COR-L47 (cell line): ENCODE results near the gene COL24A1.

Source experiments
- DNase-seq: peaks from one replicate; lab custom pipeline; 2025; lab: John Stamatoyannopoulos, UW

The COL24A1 gene

GRCh38 chr1:86156566-86157455 is at the start of gene COL24A1:
Gene COL24A1 (minus strand): TSS chr1:86156772. CDS start chr1:86156396, 376 bp downstream.
- DNase-seq: peak; percentile 10

- no peak for DNase-seq
Measured at GRCh38 chr1:86205741-86206140, 49.2 kb upstream of the COL24A1 start.

- DNase-seq: no peak
Measured at GRCh38 chr1:86202552-86203340, 46.2 kb upstream of the COL24A1 start.

GRCh38 chr1:86201311-86201710 is 44.7 kb upstream of the COL24A1 start:
- no peak for DNase-seq

GRCh38 chr1:86200901-86201300 is 44.3 kb upstream of the COL24A1 start:
- no peak for DNase-seq

- DNase-seq: no peak
Measured at GRCh38 chr1:86197206-86197855, 40.8 kb upstream of the COL24A1 start.

- peak; percentile 82 for DNase-seq
Measured at GRCh38 chr1:86195281-86195680, 38.7 kb upstream of the COL24A1 start.

GRCh38 chr1:86194491-86195034 is 38.0 kb upstream of the COL24A1 start:
- no peak for DNase-seq

GRCh38 chr1:86192417-86192816 is 35.8 kb upstream of the COL24A1 start:
- DNase-seq: no peak

- DNase-seq: no peak
Measured at GRCh38 chr1:86191958-86192357, 35.4 kb upstream of the COL24A1 start.

GRCh38 chr1:86190873-86191272 is 34.3 kb upstream of the COL24A1 start:
- DNase-seq: no peak

GRCh38 chr1:86184426-86184825 is 27.9 kb upstream of the COL24A1 start:
- no peak for DNase-seq

- DNase-seq: no peak
Measured at GRCh38 chr1:86183810-86184209, 27.2 kb upstream of the COL24A1 start.

- DNase-seq: no peak
Measured at GRCh38 chr1:86176226-86176625, 19.7 kb upstream of the COL24A1 start.

GRCh38 chr1:86175756-86176155 is 19.2 kb upstream of the COL24A1 start:
- DNase-seq: peak; percentile 32

- no peak for DNase-seq
Measured at GRCh38 chr1:86169625-86170024, 13.1 kb upstream of the COL24A1 start.

- no peak for DNase-seq
Measured at GRCh38 chr1:86159800-86160199, 3.2 kb upstream of the COL24A1 start.

- peak; percentile 30 for DNase-seq
Measured at GRCh38 chr1:86155807-86156565, 586 bp downstream of the COL24A1 start.

GRCh38 chr1:86155051-86155806 is 1.3 kb downstream of the COL24A1 start:
- no peak for DNase-seq

- DNase-seq: no peak
Measured at GRCh38 chr1:86154571-86155050, 2.0 kb downstream of the COL24A1 start.

- DNase-seq: no peak
Measured at GRCh38 chr1:86153836-86154235, 2.7 kb downstream of the COL24A1 start.
